ENCODE data around the gene RERE.
"Not testable (repeated sequence)": the region's sequence is repeated elsewhere in the genome, so short reads cannot be mapped to it uniquely, and the experiment has no call there.

RERE gene

GRCh38 chr1:8794605-8795004 is 22.8 kb downstream of the RERE start:
- no peak for DNase-seq

GRCh38 chr1:8791819-8792218 is 25.6 kb downstream of the RERE start:
- no peak for DNase-seq

- no peak for DNase-seq
Observed at GRCh38 chr1:8790987-8791386, 26.5 kb downstream of the RERE start.

DNA sequence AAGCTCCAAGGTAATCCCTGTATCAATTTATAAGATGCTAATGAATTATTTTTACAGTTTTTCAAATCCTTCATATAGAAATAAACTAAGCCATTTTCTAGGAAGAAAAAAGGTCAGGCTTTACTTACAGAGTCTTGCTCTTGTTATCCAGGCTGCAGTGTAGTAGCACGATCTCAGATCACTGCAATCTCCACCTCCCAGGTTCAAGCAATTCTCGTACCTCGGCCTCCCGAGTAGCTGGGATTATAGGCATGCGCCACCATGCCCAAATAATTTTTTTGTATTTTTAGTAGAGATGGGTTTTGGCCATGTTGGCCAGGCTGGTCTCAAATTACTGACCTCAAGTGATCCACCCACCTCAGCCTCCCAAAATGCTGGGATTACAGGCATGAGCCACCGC is 27.0 kb downstream of the RERE start:
- DNase-seq, result no peak

GRCh38 chr1:8789314-8790214 is 27.9 kb downstream of the RERE start:
- DNase-seq, result no peak

DNA sequence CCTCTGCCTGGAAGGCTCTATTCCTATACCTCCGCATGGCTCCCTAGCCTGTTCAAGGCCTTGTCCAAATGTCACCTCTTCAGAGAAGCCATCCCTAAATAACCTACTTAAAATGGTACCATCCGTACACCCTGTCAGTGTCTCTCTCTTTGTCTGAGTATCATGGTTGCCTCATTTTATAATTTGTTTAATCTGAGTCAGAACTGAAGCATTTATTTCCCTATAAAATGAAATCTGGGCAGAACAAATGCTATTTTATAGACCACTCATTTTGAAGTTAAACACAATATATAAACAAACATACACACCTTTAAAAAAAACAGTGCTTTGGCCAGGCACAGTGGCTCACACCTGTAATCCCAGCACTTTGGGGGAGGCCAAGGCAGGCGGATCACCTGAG is 30.2 kb downstream of the RERE start:
- no peak for DNase-seq

DNA sequence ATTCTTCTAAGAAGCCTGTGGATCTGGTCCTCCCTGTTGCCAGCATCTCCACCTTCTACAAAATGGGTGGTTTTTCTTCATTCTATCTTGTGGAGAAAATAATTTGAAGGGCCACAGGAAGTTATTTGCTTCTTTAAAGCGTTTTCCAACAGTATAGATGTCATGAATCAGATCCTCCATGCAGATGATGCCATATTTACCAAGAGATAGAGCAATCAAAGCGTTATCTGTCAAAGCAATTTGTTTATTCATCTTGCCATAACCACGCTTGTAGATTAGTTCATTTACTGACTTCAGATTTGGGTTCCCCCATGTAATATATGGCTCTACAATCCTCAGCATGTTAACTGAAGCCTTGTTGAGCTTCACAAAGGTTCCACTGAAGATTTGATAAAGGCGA is 31.2 kb downstream of the RERE start:
- DNase-seq, result not testable (repeated sequence)

DNA sequence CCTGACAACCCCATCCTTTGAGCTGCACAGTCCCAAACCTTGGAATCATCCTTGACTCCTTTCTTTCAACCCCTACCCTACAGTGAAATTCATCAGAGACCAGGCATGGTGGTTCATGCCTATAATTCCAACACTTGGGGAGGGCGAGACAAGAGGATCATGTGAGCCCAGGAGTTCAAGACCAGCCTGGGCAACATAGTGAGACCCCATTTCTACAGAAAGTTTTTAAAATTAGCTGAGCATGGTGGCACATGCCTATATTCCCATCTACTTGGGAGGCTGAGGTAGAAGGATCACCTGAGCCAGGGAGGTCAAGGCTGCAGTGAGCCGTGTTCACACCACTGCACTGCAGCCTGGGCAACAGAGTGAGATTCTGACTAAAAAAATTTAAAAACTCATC is 34.5 kb downstream of the RERE start:
- no peak for DNase-seq

DNA sequence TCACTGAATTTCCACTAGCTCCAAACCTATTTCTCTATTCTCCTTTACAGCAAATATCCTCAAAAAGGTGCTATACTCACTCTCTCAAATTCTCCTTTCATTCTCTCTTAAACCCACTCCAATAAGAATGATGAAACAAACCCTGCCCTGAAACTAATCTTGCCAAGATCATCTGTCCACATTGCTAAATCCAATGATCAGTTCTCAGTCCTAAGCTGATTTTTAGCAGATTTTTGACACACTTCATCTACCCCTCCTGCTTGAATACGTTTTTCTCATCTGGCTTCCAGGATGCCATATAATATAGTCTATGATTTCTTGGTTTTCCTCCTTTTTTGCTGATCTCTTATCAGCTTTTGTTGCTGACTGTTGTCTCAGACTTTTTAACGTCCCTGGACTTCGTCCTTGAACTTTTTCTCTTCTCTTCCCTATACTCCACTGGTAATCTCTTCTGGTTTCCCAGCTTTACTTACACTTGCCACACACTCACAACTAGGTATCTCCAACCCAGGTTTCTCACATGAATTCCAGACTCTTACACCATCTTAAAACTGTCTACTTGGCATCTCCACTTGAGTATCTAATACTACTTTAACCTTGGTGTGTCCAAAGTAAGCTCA is 35.3 kb downstream of the RERE start:
- no peak for DNase-seq

DNA sequence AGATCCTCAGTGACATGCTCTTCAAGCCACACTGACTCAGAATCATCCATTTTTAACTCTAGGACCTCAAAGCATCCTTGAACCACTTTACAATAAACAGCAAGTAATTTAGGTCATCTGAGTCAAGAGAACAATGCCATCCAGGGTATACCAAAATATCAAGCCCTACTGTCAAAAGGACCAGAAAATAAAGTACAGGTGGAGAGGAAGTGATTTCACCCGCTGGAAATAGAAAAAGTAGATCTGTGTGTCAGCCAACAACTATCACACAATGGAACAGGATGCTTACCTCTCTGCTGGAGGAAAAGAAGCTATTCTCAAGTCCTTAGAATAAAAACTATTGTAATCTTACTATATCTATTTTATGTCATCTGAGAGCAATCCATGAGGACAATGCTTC is 37.0 kb downstream of the RERE start:
- no peak for DNase-seq

GRCh38 chr1:8777867-8778266 is 39.6 kb downstream of the RERE start:
- no peak for DNase-seq

DNA sequence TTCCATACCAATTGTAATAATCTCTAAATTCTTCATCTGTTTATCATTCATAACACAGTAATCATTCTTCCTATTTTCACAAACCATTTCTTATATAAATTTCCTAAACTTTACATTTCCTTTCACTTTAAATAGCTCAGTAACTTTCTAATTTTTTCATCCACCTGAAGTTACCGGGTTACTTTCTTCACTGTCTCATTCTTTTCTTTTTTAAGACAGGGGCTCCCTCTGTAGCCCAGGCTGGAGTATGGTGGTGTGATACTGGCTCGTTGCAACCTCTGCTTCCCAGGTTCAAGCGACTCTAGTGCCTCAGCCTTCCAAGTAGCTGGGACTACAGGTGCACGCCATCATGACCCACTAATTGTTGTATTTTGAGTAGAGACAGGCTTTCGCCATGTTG is 41.3 kb downstream of the RERE start:
- no peak for DNase-seq

DNA sequence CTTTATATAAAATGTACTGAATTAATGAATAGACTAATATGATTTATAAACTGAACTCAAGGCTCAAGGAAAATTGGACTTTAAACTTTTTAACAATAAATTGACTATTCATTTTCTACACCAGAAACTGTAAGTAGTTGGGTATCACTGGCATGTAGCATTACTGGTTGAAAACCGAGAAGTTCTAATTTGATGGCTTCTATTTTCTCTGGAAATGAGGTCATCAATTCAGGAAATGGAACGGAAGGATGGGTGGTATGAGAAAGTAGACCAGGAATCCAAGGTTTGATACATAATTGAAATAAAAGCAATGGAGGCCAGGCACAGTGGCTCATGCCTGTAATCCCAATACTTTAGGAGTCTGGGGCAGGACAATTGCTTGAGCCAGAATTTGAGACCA is 50.4 kb downstream of the RERE start:
- no peak for DNase-seq

GRCh38 chr1:8765198-8765597 is 52.2 kb downstream of the RERE start:
- no peak for DNase-seq

DNA sequence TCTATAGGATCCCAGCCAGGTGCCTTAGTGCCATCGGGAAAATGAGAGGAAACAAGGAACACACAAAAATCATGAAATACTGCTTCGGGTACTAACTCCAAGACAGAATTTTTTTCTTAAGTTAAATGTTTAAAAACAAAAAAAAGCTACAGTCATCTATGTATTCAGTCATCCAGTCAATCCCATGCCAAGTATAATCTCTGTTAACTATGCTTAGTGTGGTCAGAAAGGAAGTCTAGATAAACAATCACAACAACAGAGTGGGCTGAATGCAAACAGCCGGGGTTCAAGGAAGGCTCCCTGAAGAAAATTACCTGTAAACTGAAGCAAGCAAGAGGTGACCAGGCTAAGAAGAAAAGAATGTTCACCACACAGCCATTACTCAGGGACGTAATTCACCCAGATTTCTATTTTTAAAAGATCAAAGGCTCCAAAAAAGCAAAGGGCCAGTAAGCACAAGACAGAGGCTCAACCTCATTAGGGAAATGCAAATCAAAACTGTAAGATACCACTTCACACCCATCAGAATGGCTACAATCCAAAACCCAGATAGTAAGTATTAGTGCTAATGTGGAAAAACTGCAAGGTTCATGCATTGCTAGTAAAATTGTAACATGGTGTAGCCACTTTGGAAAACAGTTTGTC is 53.0 kb downstream of the RERE start:
- DNase-seq, result no peak

GRCh38 chr1:8763888-8764287 is 53.6 kb downstream of the RERE start:
- DNase-seq, result no peak

- no peak for DNase-seq
Observed at GRCh38 chr1:8754993-8755392, 62.4 kb downstream of the RERE start.

GRCh38 chr1:8754247-8754650 is 63.2 kb downstream of the RERE start:
- DNase-seq, result no peak

- DNase-seq, result no peak
Observed at GRCh38 chr1:8753736-8754135, 63.7 kb downstream of the RERE start.

DNA sequence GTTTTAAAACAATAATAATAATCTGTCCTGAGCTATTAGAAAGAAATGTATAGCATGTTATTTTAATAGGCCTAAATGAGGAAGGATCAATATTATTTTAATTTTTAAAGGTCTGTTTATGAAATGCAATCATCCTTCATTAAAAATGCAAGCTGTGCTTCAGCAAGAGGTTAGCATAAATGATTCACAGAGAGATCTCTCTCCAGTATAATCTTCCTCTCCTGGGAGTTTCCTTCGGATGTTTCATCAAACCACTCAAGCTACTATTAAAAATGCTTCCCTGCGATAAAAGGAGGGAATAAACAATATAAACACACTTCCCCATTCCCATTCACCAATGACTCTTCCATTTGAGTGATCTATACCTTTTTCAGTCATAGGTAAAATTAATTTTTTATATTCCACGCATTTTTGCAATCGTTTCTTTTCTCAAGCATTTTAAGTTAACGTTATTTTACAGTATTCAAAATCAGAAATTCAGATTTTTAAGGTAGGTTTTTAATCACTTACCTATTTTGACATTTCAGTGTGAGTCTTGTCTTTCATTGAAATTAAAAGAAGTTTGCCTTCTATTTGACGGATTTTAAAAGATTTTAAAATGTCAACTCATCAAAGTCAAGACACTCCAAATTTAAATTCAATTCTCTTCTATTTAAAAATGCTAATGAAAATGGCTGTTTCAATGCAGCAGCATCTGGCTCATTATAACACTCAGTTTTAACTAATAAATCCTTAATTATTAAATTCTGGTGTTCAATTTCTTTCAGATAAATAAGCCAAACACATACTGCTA is 64.3 kb downstream of the RERE start:
- DNase-seq, result no peak

DNA sequence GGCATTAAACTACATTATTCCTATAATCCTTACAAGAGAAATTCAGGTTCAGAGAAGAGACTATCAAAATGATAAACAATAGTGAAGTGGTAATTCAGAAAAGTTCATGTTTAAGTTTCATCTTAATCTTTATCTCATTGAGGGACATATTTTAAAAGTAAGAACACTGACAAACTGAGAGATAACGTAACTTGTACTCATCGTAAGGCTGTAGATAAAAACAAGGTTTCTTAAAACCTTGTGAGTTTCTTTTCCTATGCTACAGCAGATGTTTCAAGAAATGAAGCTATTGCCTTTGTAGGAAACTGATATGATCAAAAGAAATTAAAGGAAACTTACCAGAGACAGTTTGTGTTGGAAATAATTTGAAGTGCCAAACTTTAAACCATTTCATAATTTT is 65.0 kb downstream of the RERE start:
- no peak for DNase-seq

DNA sequence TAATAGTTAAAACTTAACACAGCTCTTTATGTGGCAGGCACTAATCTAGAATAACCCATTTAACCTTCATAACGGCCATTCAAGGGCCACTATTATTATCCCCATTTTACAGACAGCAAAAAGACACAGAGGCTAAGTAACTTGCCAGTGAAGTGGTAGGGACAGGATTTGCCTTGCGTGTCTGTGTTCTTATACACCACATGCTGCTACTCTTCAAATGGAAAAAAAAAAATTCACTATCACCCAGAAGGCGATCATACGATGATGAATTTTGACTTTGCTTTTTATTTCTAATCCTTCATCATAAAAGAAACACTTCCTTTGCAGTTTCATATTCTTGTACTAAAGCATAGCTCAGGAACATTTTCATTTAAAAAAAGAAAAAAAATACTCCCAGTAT is 65.5 kb downstream of the RERE start:
- DNase-seq, result no peak
